ENCODE measurements around the gene SETBP1.

DNA sequence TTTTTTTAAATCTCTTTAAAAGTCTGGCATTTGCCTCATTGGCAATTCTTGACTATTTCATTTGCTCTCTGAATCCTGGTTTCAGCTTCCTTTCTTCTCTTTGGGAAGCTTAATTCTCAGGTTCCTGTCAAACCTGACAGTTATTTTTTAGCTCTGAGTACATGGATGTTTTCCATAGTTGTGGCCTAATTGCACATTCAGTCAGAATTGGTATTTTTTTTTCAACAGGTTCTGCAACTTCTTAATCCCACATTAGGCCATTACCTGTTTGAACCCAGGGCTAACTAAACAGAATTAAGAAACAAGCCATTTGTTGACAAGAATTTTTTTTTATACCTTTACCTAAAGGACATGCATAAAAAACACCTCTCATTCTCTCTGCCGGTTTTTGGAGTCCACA lies 338.8 kb downstream of the SETBP1 start:
- TF ChIP-seq, protein P1, sequence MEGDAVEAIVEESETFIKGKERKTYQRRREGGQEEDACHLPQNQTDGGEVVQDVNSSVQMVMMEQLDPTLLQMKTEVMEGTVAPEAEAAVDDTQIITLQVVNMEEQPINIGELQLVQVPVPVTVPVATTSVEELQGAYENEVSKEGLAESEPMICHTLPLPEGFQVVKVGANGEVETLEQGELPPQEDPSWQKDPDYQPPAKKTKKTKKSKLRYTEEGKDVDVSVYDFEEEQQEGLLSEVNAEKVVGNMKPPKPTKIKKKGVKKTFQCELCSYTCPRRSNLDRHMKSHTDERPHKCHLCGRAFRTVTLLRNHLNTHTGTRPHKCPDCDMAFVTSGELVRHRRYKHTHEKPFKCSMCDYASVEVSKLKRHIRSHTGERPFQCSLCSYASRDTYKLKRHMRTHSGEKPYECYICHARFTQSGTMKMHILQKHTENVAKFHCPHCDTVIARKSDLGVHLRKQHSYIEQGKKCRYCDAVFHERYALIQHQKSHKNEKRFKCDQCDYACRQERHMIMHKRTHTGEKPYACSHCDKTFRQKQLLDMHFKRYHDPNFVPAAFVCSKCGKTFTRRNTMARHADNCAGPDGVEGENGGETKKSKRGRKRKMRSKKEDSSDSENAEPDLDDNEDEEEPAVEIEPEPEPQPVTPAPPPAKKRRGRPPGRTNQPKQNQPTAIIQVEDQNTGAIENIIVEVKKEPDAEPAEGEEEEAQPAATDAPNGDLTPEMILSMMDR (conservative IDR thresholded peaks at IDR 0.05; ENCODE audit: low read depth, low read length): no peak
- TF ChIP-seq CEBPB (IDR thresholded peaks at IDR 0.05; ENCODE audit: low read depth, low read length) (no peak), SMC3 (IDR thresholded peaks at IDR 0.05; ENCODE audit: low read depth, low read length) (no peak), RCOR1 (IDR thresholded peaks at IDR 0.05; ENCODE audit: insufficient replicate concordance, low read length) (no peak), POLR2A (IDR thresholded peaks at IDR 0.05; ENCODE audit: low read depth, low read length) (no peak)

All from IMR-90 (cell line).